HepG2 (cell line): ENCODE measurements around the gene CR1L. TPM values are rescaled to one million over a fixed set of nuclear protein-coding genes. Genes with fewer than 3 reads are reported as not detected.

Source experiments
- ATAC-seq: fragments of 200-7000 bp; cut with Tn5 transposase; 3 replicates; pipeline ENCODE4 v1.9.1; 2020; ENCODE audit warnings: mild to moderate bottlenecking, moderate library complexity
- BruUV-seq: library from RNA; stranded (reverse); fragments of 400-500 nt; replicated peaks from 2 replicates; lab custom pipeline; 2021; lab: Mats Ljungman, UMichigan
- CTCF ChIA-PET: fragments of 300-600 bp; formaldehyde crosslinking; extraction: SDS; loops from one replicate; lab custom pipeline; 2021; ENCODE audit warnings: low total read pairs, inconsistent platforms, low intra/inter-chr PET ratio; lab: Yijun Ruan, JAX
- POLR2A ChIA-PET: fragments of 350-600 bp; sonication (Branson Sonifier 250); formaldehyde crosslinking; loops from one replicate; lab custom pipeline; 2020; ENCODE audit warnings: antibody characterized with exemption, inconsistent platforms; lab: Yijun Ruan, JAX
- DNase-seq: peaks from one replicate; pipeline ENCODE4 v3.0.0-alpha.2; 2015; ENCODE audit warnings: low spot score
- FAIRE-seq: peaks from 3 replicates; lab custom pipeline; 2011; peaks lifted over from hg19 to GRCh38; lab: Jason Lieb, UNC
- H2AFZ ChIP-seq: one replicate; pipeline ENCODE4 v1.6.1; 2011; ENCODE audit warnings: low read length, inconsistent platforms
- H3K27ac ChIP-seq: fragments of 300-600 bp; 3 replicates; pipeline ENCODE4 v1.8.0; 2011; ENCODE audit warnings: mixed run types, mild to moderate bottlenecking, mixed read lengths, low read length, inconsistent platforms; ENCODE audit not compliant: insufficient read depth; ENCODE audit errors: extremely low read length
- H3K27me3 ChIP-seq, 2 experiments: fragments of 200-600 bp in 1 of 2; 2 replicates in 1 of 2; 3 replicates in 1 of 2; pipeline versions ENCODE4 v1.6.0 to v1.8.0; 2011; ENCODE audit warnings: low read length in 2 of 2, mild to moderate bottlenecking in 2 of 2, moderate library complexity in 2 of 2, inconsistent platforms in 1 of 2; ENCODE audit not compliant: insufficient read depth in 2 of 2, control insufficient read depth in 1 of 2
- H3K36me3 ChIP-seq, 2 experiments: fragments of 200-600 bp in 1 of 2; replicated peaks in 1 of 2; 2 replicates in 1 of 2; 3 replicates in 1 of 2; pipeline versions ENCODE4 v1.5.1 to v1.8.0; 2011; ENCODE audit warnings: low read length in 2 of 2, inconsistent platforms in 1 of 2; ENCODE audit not compliant: insufficient read depth in 2 of 2, control insufficient read depth in 1 of 2
- H3K4me1 ChIP-seq: 2 replicates; pipeline ENCODE4 v1.5.1; 2012; ENCODE audit warnings: low read length, inconsistent platforms; ENCODE audit not compliant: insufficient read depth
- H3K4me2 ChIP-seq: 2 replicates; pipeline ENCODE4 v1.6.0; 2011; ENCODE audit warnings: low read depth, low read length, inconsistent platforms
- H3K4me3 ChIP-seq, 3 experiments: fragments of 200-600 bp in 1 of 3; sonication (generic), shearing (Covaris generic) in 1 of 3; replicated peaks in 1 of 3; 2 replicates each; pipeline ENCODE4 v1.5.1; 2011 to 2016; ENCODE audit warnings: low read length in 3 of 3, inconsistent platforms in 2 of 3, low read depth in 2 of 3, mild to moderate bottlenecking in 2 of 3, control low read depth in 1 of 3, mixed read lengths in 1 of 3; ENCODE audit not compliant: insufficient read depth in 1 of 3
- H3K79me2 ChIP-seq: one replicate; pipeline ENCODE4 v1.6.1; 2011; ENCODE audit warnings: low read length, inconsistent platforms; ENCODE audit not compliant: insufficient read depth
- H3K9ac ChIP-seq: 2 replicates; pipeline ENCODE4 v1.6.0; 2011; ENCODE audit warnings: mild to moderate bottlenecking, low read depth, low read length, inconsistent platforms; ENCODE audit not compliant: insufficient read depth
- H3K9me3 ChIP-seq: 2 replicates; pipeline ENCODE4 v1.5.1; 2012; ENCODE audit warnings: mild to moderate bottlenecking, low read length
- H4K20me1 ChIP-seq: 2 replicates; pipeline ENCODE4 v1.6.0; 2011; ENCODE audit warnings: inconsistent platforms, mild to moderate bottlenecking, low read length, moderate library complexity; ENCODE audit not compliant: insufficient read depth
- CCAR2 ChIP-seq: fragments of 200-400 bp; formaldehyde crosslinking; optimal IDR thresholded peaks from 2 replicates; pipeline ENCODE3; 2018; ENCODE audit warnings: low read depth, mild to moderate bottlenecking, low read length, moderate library complexity
- FOSL1 ChIP-seq: sonication (generic); formaldehyde crosslinking; IDR thresholded peaks from 2 replicates; pipeline ENCODE4 v1.9.0; 2021; ENCODE audit warnings: missing genetic modification reagents, borderline replicate concordance
- KAT7 ChIP-seq: IDR thresholded peaks from 2 replicates; pipeline ENCODE4 v1.6.1; 2018; ENCODE audit warnings: borderline replicate concordance, missing compliant biosample characterization
- MYC ChIP-seq: sonication (generic); formaldehyde crosslinking; IDR thresholded peaks from 2 replicates; pipeline ENCODE4 v1.9.0; 2021; ENCODE audit warnings: missing genetic modification reagents, borderline replicate concordance
- RBAK ChIP-seq: sonication (generic); formaldehyde crosslinking; IDR thresholded peaks from 2 replicates; pipeline ENCODE4 v1.5.1; 2020; ENCODE audit warnings: mild to moderate bottlenecking, missing genetic modification reagents
- SMAD9 ChIP-seq: sonication (generic); formaldehyde crosslinking; IDR thresholded peaks from 2 replicates; pipeline ENCODE4 v1.5.1; 2020; ENCODE audit warnings: mild to moderate bottlenecking, missing genetic modification reagents
- SRY ChIP-seq: sonication (generic); formaldehyde crosslinking; IDR thresholded peaks from 2 replicates; pipeline ENCODE4 v1.8.0; 2022; ENCODE audit warnings: mild to moderate bottlenecking, missing genetic modification reagents
- SYNCRIP ChIP-seq: fragments of 200-400 bp; formaldehyde crosslinking; IDR thresholded peaks from 2 replicates; pipeline ENCODE4 v1.6.1; 2018; ENCODE audit warnings: mild to moderate bottlenecking, low read depth, low read length; ENCODE audit not compliant: insufficient read depth
- THAP7 ChIP-seq: sonication (generic); formaldehyde crosslinking; IDR thresholded peaks from 2 replicates; pipeline ENCODE4 v1.8.1; 2023; ENCODE audit warnings: mild to moderate bottlenecking, missing genetic modification reagents
- TSC22D2 ChIP-seq: sonication (generic); formaldehyde crosslinking; IDR thresholded peaks from 2 replicates; pipeline ENCODE4 v1.5.1; 2020; ENCODE audit warnings: missing genetic modification reagents, mild to moderate bottlenecking, borderline replicate concordance
- ZNF205 ChIP-seq: IDR thresholded peaks from 2 replicates; pipeline ENCODE4 v1.6.1; 2018; ENCODE audit warnings: missing biosample characterization, missing genetic modification reagents
- ZNF282 ChIP-seq: fragments of 450-650 bp; IDR thresholded peaks from 2 replicates; pipeline ENCODE4 v1.6.1; 2018; ENCODE audit not compliant: partially characterized antibody
- ZNF335 ChIP-seq: sonication (generic); formaldehyde crosslinking; IDR thresholded peaks from 2 replicates; pipeline ENCODE4 v1.4.0; 2020; ENCODE audit warnings: missing genetic modification reagents
- ZNF607 ChIP-seq: sonication (generic); formaldehyde crosslinking; IDR thresholded peaks from 2 replicates; pipeline ENCODE4 v1.5.1; 2020; ENCODE audit warnings: missing genetic modification reagents, mild to moderate bottlenecking, borderline replicate concordance
- ZNF703 ChIP-seq: sonication (generic); formaldehyde crosslinking; IDR thresholded peaks from 2 replicates; pipeline ENCODE4 v1.5.1; 2020; ENCODE audit warnings: missing genetic modification reagents, mild to moderate bottlenecking, moderate library complexity, borderline replicate concordance
- WGBS: methylation state at CpG from one replicate; pipeline ENCODE4 v1.1.6; 2017; ENCODE audit warnings: low lambda C conversion rate; 5-methylcytosine and 5-hydroxymethylcytosine counted together
- in situ Hi-C: cut with HindIII; loops from 2 replicates; pipeline ENCODE4 v1.10.0; 2017; ENCODE audit warnings: low pct_unique_long_range_greater_than_20kb; ENCODE audit not compliant: extremely low pct_ligation_motif_present
- intact Hi-C: fragments of 100-400 bp; cut with micrococcal nuclease; formaldehyde crosslinking; loops from one replicate; pipeline ENCODE4 v1.10.0; 2022; ENCODE audit not compliant: unreplicated experiment
- polyA plus RNA-seq, 8 experiments: library from polyadenylated mRNA; depleted of rRNA in 3 of 8; stranded (reverse) in 7 of 8; unstranded in 1 of 8; fragments of >200 nt; fragmentation: Illumina TruSeq in 4 of 8; extraction: Trizol in 4 of 8; gene quantifications; 2 replicates each; pipeline versions ENCODE4 v1.2.1 to v1.2.3, GENCODE V29; 2011 to 2016; ENCODE audit warnings: low read depth in 4 of 8, missing spikeins in 1 of 8, mixed read lengths in 1 of 8; ENCODE audit not compliant: insufficient read depth in 1 of 8
- total RNA-seq, 5 experiments: library from RNA; depleted of rRNA; stranded (reverse); fragments of >200 nt; fragmentation: Illumina TruSeq; extraction: Trizol; gene quantifications; 2 replicates each; pipeline ENCODE4 v1.2.3, GENCODE V29; 2016; ENCODE audit warnings: low read depth in 1 of 5

The CR1L gene
- total and polyA plus RNA-seq, 2 of the 13 experiments (the other 11 are each of a cell fraction or from before 2014, with no cell fraction given): not detected

DNA sequence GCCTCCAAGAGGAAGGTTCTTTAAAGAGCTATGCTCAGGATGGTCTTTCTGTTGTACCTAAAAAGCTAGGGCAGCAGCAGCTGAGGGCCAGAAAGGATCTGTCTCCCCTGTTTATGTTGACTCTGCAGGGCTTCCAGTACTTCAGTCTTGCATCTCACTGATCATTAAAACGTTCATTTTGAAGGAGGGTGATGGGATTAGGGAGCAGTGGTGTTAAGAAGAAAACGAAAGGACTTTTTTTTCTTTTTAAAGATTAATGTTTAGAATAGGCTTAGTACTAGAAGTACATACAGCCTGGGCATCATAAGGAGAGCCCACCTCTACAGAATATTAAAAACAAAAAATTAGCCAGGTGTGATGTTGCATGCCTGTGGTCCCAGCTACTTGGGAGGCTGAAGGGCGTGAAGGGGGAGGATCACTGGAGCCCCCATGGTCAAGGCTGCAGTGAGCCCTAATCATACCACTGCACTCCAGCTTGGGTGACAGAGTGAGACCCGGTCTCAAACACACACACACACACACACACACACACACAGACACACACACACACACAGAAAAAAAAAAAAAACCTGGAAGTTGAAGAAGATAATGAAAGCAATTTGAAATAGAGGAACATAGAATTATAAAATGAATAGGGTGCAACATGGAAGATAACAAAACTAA is 2.9 kb downstream of the CR1L start:
- ATAC-seq (no peak), DNase-seq (no peak), FAIRE-seq (no peak)
- no peak overlapping the region for H3K9ac ChIP-seq
- no peaks in the 10 kb centered on the region for H3K9me3 ChIP-seq
- no peak overlapping the region for H2AFZ ChIP-seq
- no peaks in the 10 kb centered on the region for H3K79me2 ChIP-seq
- ChIA-PET POLR2A (no interaction called here), CTCF (no interaction called here)
- no TSS peak for BruUV-seq
- H3K4me2 ChIP-seq: no peak overlapping the region
- no peak overlapping the region for H3K4me3 ChIP-seq
- H3K27ac ChIP-seq: no peak overlapping the region
- H3K27me3 ChIP-seq: peaks cover 3% of the 10 kb centered on the region in 2 experiments; a peak in 2 of 5 replicates
- in situ Hi-C loops: no loop called here
- 11% methylated on average over 4 of the region's 4 CpGs for WGBS
- TF ChIP-seq TSC22D2 (no peak), ZNF335 (CRISPR knock-in tag) (no peak), ZNF703 (CRISPR knock-in tag) (no peak), ZNF205 (CRISPR knock-in tag) (no peak), SMAD9 (CRISPR knock-in tag) (no peak), FOSL1 (CRISPR knock-in tag) (no peak), CCAR2 (no peak), MYC (CRISPR knock-in tag) (no peak), RBAK (CRISPR knock-in tag) (no peak), KAT7 (CRISPR knock-in tag) (no peak), SRY (CRISPR knock-in tag) (no peak), THAP7 (CRISPR knock-in tag) (no peak), SYNCRIP (no peak), ZNF607 (CRISPR knock-in tag) (no peak), ZNF282 (no peak)
- H3K36me3 ChIP-seq: no peaks in the 10 kb centered on the region; a peak in 1 of 5 replicates
- intact Hi-C loops: no loop called here
- H3K4me1 ChIP-seq: no peaks in the 10 kb centered on the region
- H4K20me1 ChIP-seq: no peaks in the 10 kb centered on the region
